H1 (cell line): ENCODE results near the gene ANO2. TPM values are rescaled to one million over a fixed set of nuclear protein-coding genes. Genes with fewer than 3 reads are reported as not detected.

Source experiments
- CTCF ChIA-PET: fragments of 300-600 bp; sonication (Branson Sonifier 250); formaldehyde crosslinking; loops from one replicate; lab custom pipeline; 2021; ENCODE audit not compliant: partially characterized antibody; lab: Charles Lee
- POLR2A ChIA-PET: fragments of 300-600 bp; sonication (Branson Sonifier 250); formaldehyde crosslinking; loops from one replicate; lab custom pipeline; 2021; ENCODE audit warnings: inconsistent platforms; ENCODE audit not compliant: partially characterized antibody; lab: Charles Lee
- DNase-seq, 2 experiments: peaks; one replicate each; pipeline versions ENCODE4 v3.0.0 to v3.0.0-alpha.2; 2010 to 2022; ENCODE audit warnings: low spot score in 2 of 2, low read depth in 1 of 2, mixed read lengths in 1 of 2
- FAIRE-seq: peaks from 2 replicates; lab custom pipeline; 2011; peaks lifted over from hg19 to GRCh38; lab: Jason Lieb, UNC
- H2AFZ ChIP-seq: 2 replicates; pipeline ENCODE4 v1.8.1; 2012; ENCODE audit warnings: low read length, inconsistent platforms
- H2AK5ac ChIP-seq: 2 replicates; pipeline ENCODE4 v1.6.1; 2013; ENCODE audit warnings: low read depth, low read length
- H2BK120ac ChIP-seq: replicated peaks from 2 replicates; pipeline ENCODE3; 2013; ENCODE audit warnings: low read depth, low read length, inconsistent platforms
- H2BK12ac ChIP-seq: 2 replicates; pipeline ENCODE4 v1.6.1; 2013; ENCODE audit warnings: low read depth, low read length
- H2BK15ac ChIP-seq: 2 replicates; pipeline ENCODE4 v1.6.1; 2013; ENCODE audit warnings: low read length
- H2BK20ac ChIP-seq: 2 replicates; pipeline ENCODE4 v1.6.1; 2013; ENCODE audit warnings: low read length
- H2BK5ac ChIP-seq: 2 replicates; pipeline ENCODE4 v1.6.1; 2013; ENCODE audit warnings: low read depth, low read length
- H3K14ac ChIP-seq: 2 replicates; pipeline ENCODE4 v1.6.1; 2013; ENCODE audit warnings: inconsistent platforms; ENCODE audit not compliant: insufficient read length
- H3K18ac ChIP-seq: 2 replicates; pipeline ENCODE4 v1.6.1; 2013; ENCODE audit warnings: low read length; ENCODE audit errors: extremely low read depth
- H3K23ac ChIP-seq: 2 replicates; pipeline ENCODE4 v1.6.1; 2013; ENCODE audit warnings: inconsistent platforms; ENCODE audit not compliant: insufficient read length
- H3K23me2 ChIP-seq: 2 replicates; pipeline ENCODE4 v1.6.1; 2013; ENCODE audit warnings: low read depth, low read length
- H3K27ac ChIP-seq: 2 replicates; pipeline ENCODE4 v1.6.1; 2011; ENCODE audit warnings: low read depth, low read length, inconsistent platforms
- H3K27me3 ChIP-seq, 4 experiments: replicated peaks in 1 of 4; 1 replicate in 1 of 4; 2 replicates in 3 of 4; pipeline versions ENCODE4 v1.6.1 to v1.8.1; 2011 to 2013; ENCODE audit warnings: low read length in 3 of 4, mild to moderate bottlenecking in 3 of 4, inconsistent platforms in 2 of 4, mixed read lengths in 2 of 4, moderate library complexity in 1 of 4; ENCODE audit not compliant: control insufficient read depth in 3 of 4, insufficient read depth in 3 of 4; ENCODE audit errors: extremely low read depth in 1 of 4
- H3K36me3 ChIP-seq, 4 experiments: 2 replicates each; pipeline versions ENCODE4 v1.6.1 to v1.8.1; 2011 to 2013; ENCODE audit warnings: mild to moderate bottlenecking in 4 of 4, low read length in 3 of 4, moderate library complexity in 2 of 4, control low read depth in 1 of 4, inconsistent platforms in 1 of 4; ENCODE audit not compliant: insufficient read depth in 4 of 4, control insufficient read depth in 2 of 4
- H3K4ac ChIP-seq: replicated peaks from 2 replicates; pipeline ENCODE3; 2013; ENCODE audit warnings: low read length, low read depth, mixed read lengths, inconsistent platforms; ENCODE audit not compliant: insufficient read length
- H3K4me1 ChIP-seq, 4 experiments: replicated peaks in 1 of 4; 1 replicate in 1 of 4; 2 replicates in 3 of 4; pipeline versions ENCODE4 v1.6.1 to v1.8.1; 2011 to 2013; ENCODE audit warnings: low read length in 3 of 4, inconsistent platforms in 2 of 4, mixed read lengths in 1 of 4; ENCODE audit not compliant: insufficient read depth in 4 of 4, control insufficient read depth in 3 of 4
- H3K4me2 ChIP-seq, 2 experiments: 2 replicates each; pipeline versions ENCODE4 v1.6.1 to v1.8.1; 2011 to 2013; ENCODE audit warnings: low read depth in 2 of 2, low read length in 2 of 2, control low read depth in 1 of 2, inconsistent platforms in 1 of 2, mild to moderate bottlenecking in 1 of 2; ENCODE audit not compliant: insufficient read depth in 1 of 2
- H3K4me3 ChIP-seq, 4 experiments: fragments of 200-600, 300-600 bp in 1 of 4; sonication (generic), shearing (Covaris generic), sonication (Bioruptor Twin) in 1 of 4; 2 replicates each; pipeline versions ENCODE4 v1.5.1 to v1.8.1; 2011 to 2016; ENCODE audit warnings: low read length in 4 of 4, low read depth in 3 of 4, control low read depth in 2 of 4, inconsistent platforms in 2 of 4, mild to moderate bottlenecking in 2 of 4, mixed read lengths in 1 of 4, moderate library complexity in 1 of 4; ENCODE audit not compliant: insufficient read depth in 2 of 4; ENCODE audit errors: extremely low read depth in 1 of 4
- H3K56ac ChIP-seq: replicated peaks from 2 replicates; pipeline ENCODE3; 2013; ENCODE audit warnings: low read depth, mild to moderate bottlenecking, mixed read lengths, low read length, inconsistent platforms; ENCODE audit not compliant: insufficient read length
- H3K79me1 ChIP-seq: 2 replicates; pipeline ENCODE4 v1.6.1; 2013; ENCODE audit warnings: low read depth, low read length, control low read depth
- H3K79me2 ChIP-seq, 2 experiments: 2 replicates each; pipeline versions ENCODE4 v1.6.1 to v1.8.1; 2012 to 2013; ENCODE audit warnings: low read length in 2 of 2, mild to moderate bottlenecking in 2 of 2, inconsistent platforms in 1 of 2; ENCODE audit not compliant: insufficient read depth in 2 of 2, control insufficient read depth in 1 of 2
- H3K9ac ChIP-seq, 4 experiments: replicated peaks in 1 of 4; 1 replicate in 1 of 4; 2 replicates in 3 of 4; pipeline versions ENCODE4 v1.6.1 to v1.8.1; 2011 to 2013; ENCODE audit warnings: low read depth in 3 of 4, low read length in 3 of 4, control low read depth in 2 of 4, mild to moderate bottlenecking in 2 of 4, moderate library complexity in 2 of 4, inconsistent platforms in 1 of 4; ENCODE audit errors: extremely low read depth in 1 of 4
- H3K9me3 ChIP-seq, 2 experiments: 2 replicates each; pipeline versions ENCODE4 v1.6.1 to v1.8.1; 2012 to 2013; ENCODE audit warnings: mild to moderate bottlenecking in 2 of 2, moderate library complexity in 2 of 2, control low read depth in 1 of 2, inconsistent platforms in 1 of 2, low read depth in 1 of 2, low read length in 1 of 2, mixed read lengths in 1 of 2; ENCODE audit not compliant: insufficient read depth in 2 of 2
- H4K20me1 ChIP-seq, 2 experiments: replicated peaks in 1 of 2; 2 replicates each; pipeline versions ENCODE3 to v1.8.1; 2011 to 2013; ENCODE audit warnings: inconsistent platforms in 2 of 2, low read length in 2 of 2, mild to moderate bottlenecking in 1 of 2; ENCODE audit not compliant: insufficient read depth in 2 of 2, control insufficient read depth in 1 of 2
- H4K5ac ChIP-seq: 2 replicates; pipeline ENCODE4 v1.6.1; 2013; ENCODE audit warnings: low read length, low read depth, mixed read lengths, inconsistent platforms; ENCODE audit not compliant: insufficient read length
- H4K8ac ChIP-seq: 2 replicates; pipeline ENCODE4 v1.8.0; 2013; ENCODE audit warnings: mild to moderate bottlenecking, moderate library complexity, low read length, inconsistent platforms; ENCODE audit not compliant: insufficient read depth; ENCODE audit errors: extremely low read depth
- H4K91ac ChIP-seq: replicated peaks from 2 replicates; pipeline ENCODE3; 2013; ENCODE audit warnings: low read length, mixed read lengths, inconsistent platforms; ENCODE audit not compliant: insufficient read length
- CEBPB ChIP-seq: IDR thresholded peaks from 2 replicates; pipeline ENCODE4 v1.6.1; 2012; ENCODE audit warnings: low read depth, low read length
- CREB1 ChIP-seq: IDR thresholded peaks from 2 replicates; pipeline ENCODE4 v1.6.1; 2012; ENCODE audit warnings: inconsistent platforms
- EGR1 ChIP-seq: IDR thresholded peaks from 2 replicates; pipeline ENCODE4 v1.6.1; 2011; ENCODE audit warnings: low read depth, low read length, borderline replicate concordance
- HDAC2 ChIP-seq, 2 experiments: fragments of 300-600 bp in 1 of 2; sonication (generic) in 1 of 2; IDR thresholded peaks; 2 replicates each; pipeline ENCODE4 v1.6.1; 2011 to 2012; ENCODE audit warnings: low read depth in 2 of 2, low read length in 2 of 2, mild to moderate bottlenecking in 2 of 2, moderate library complexity in 2 of 2, borderline replicate concordance in 1 of 2, inconsistent platforms in 1 of 2
- RBBP5 ChIP-seq: IDR thresholded peaks from 2 replicates; pipeline ENCODE4 v1.7.1; 2012; ENCODE audit warnings: low read depth, mild to moderate bottlenecking, inconsistent platforms, low read length, moderate library complexity, borderline replicate concordance
- RFX5 ChIP-seq: IDR thresholded peaks from 2 replicates; pipeline ENCODE4 v1.6.1; 2011; ENCODE audit warnings: low read depth, low read length, improper control_type of control experiment, borderline replicate concordance
- RXRA ChIP-seq: IDR thresholded peaks from 2 replicates; pipeline ENCODE4 v1.6.1; 2011; ENCODE audit warnings: low read depth, mild to moderate bottlenecking, low read length, moderate library complexity; ENCODE audit not compliant: insufficient read depth
- SUZ12 ChIP-seq: fragments of 200-600 bp; sonication (generic); IDR thresholded peaks from 2 replicates; pipeline ENCODE4 v1.6.1; 2012; ENCODE audit warnings: mild to moderate bottlenecking, inconsistent platforms, low read length, moderate library complexity, mixed read lengths
- YY1 ChIP-seq: IDR thresholded peaks from 2 replicates; pipeline ENCODE4 v1.6.1; 2011; ENCODE audit warnings: low read depth, mild to moderate bottlenecking, low read length
- WGBS, 2 experiments: shearing (Covaris generic) in 1 of 2; methylation state at CpG; one replicate each; pipeline versions ENCODE4 v1.1.6 to v1.1.7; 2013 to 2015; ENCODE audit warnings: low lambda C conversion rate in 2 of 2, mixed read lengths in 2 of 2, inconsistent platforms in 1 of 2, low coverage in 1 of 2, missing lambda C conversion rate in 1 of 2; ENCODE audit not compliant: insufficient replicate concordance in 2 of 2, insufficient coverage in 1 of 2, insufficient read length in 1 of 2; ENCODE audit errors: extremely low coverage in 1 of 2, missing lambda C conversion rate in 1 of 2; 5-methylcytosine and 5-hydroxymethylcytosine counted together
- polyA plus RNA-seq, 7 experiments: library from polyadenylated mRNA; depleted of rRNA in 3 of 7; stranded (reverse) in 5 of 7; unstranded in 2 of 7; fragments of >200 nt in 5 of 7; fragments of 200-250 nt in 2 of 7; gene quantifications; 1 replicate in 5 of 7; 2 replicates in 1 of 7; 4 replicates in 1 of 7; pipeline versions ENCODE4 v1.2.1 to v1.2.3, GENCODE V29; 2011 to 2013; ENCODE audit warnings: missing spikeins in 2 of 7, mixed read lengths in 2 of 7
- total RNA-seq: library from RNA; stranded (reverse); fragmentation: NEBNext Ultra II Directional; extraction: Animal tissue kit (Norgen Biotek cat#: 25700); gene quantifications from 2 replicates; pipeline ENCODE4 v1.2.1, GENCODE V29; 2021
- TF ChIP-seq, protein P1 (sequence below), 3 experiments: IDR thresholded peaks; 1 replicate in 2 of 3; 2 replicates in 1 of 3; pipeline versions ENCODE4 v1.5.1 to v1.6.1; 2011; ENCODE audit warnings: low read length in 3 of 3, mild to moderate bottlenecking in 3 of 3, inconsistent platforms in 2 of 3, low read depth in 1 of 3, moderate library complexity in 1 of 3; ENCODE audit not compliant: insufficient read depth in 1 of 3; ENCODE audit errors: control extremely low read depth in 1 of 3

ANO2 gene
- total and polyA plus RNA-seq, 2 of the 8 experiments (the other 6 are each of a cell fraction or from before 2014, with no cell fraction given), result 1.9 to 5.5 TPM

DNA sequence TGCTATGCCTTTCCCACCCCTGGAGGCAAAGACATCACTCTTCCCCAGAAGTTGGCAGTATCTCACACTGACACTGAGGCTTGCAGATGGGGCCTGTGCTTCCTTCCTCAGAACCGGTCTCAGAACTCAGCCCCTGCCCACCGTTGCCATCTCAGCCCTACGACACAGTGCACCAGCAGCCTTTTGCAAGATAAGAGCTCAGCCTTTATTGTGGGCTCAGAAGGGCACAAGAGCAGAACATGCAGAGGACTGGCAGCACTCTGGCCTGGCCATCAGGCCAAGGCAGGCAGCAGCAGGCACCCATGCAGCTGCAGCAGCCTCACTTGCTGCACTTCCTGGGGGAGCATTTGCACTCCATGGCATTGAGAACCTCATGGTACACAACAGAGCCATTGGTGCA lies 3.6 kb upstream of the ANO2 start:
- H2AFZ ChIP-seq, result no peak overlapping the region
- H3K23me2 ChIP-seq, result peaks cover 2% of the 10 kb centered on the region
- no peaks in the 10 kb centered on the region for H3K9me3 ChIP-seq
- H3K27me3 ChIP-seq, result peaks cover 4 to 20% (median 10%) of the 10 kb centered on the region in 4 experiments; a peak in 5 of 7 replicates
- H3K79me1 ChIP-seq, result no peaks in the 10 kb centered on the region
- H2BK5ac ChIP-seq, result 0 out of 2 replicates have a peak overlapping the region, but pooled peaks have one; percentile 11
- H4K20me1 ChIP-seq, result no peaks in the 10 kb centered on the region
- ChIA-PET CTCF (interaction anchor here (1.3 to 1.6 kb wide), 2 partner anchors 17 to 39 kb away, joined by 5 read pairs; no protein-coding TSS in a partner anchor), POLR2A (no interaction called here)
- H4K5ac ChIP-seq, result no peak overlapping the region
- DNase-seq (no peak), FAIRE-seq (no peak)
- H3K36me3 ChIP-seq, result no peaks in the 10 kb centered on the region
- H3K4ac ChIP-seq, result no peak overlapping the region
- no peak overlapping the region for H2BK20ac ChIP-seq
- no peak overlapping the region for H3K56ac ChIP-seq
- H2AK5ac ChIP-seq, result no peak overlapping the region
- no peak overlapping the region for H2BK120ac ChIP-seq
- no peaks in the 10 kb centered on the region for H3K79me2 ChIP-seq
- no peak overlapping the region for H3K27ac ChIP-seq
- H4K8ac ChIP-seq, result peak overlapping the region; percentile 38; the same call in 1 of the 2 replicates
- peaks cover 0 to 5% (median 2%) of the 10 kb centered on the region in 4 experiments; a peak in 4 of 7 replicates for H3K4me1 ChIP-seq
- no peak overlapping the region for H3K4me2 ChIP-seq
- no peak overlapping the region for H3K4me3 ChIP-seq
- no peak overlapping the region for H3K14ac ChIP-seq
- WGBS, 2 experiments, result 77% methylated on average over 3 of the region's 3 CpGs; no CpG with 5 or more reads in 1 of the 2 experiments
- H3K9ac ChIP-seq, result no peak overlapping the region
- H4K91ac ChIP-seq, result no peak overlapping the region
- H2BK15ac ChIP-seq, result no peak overlapping the region
- no peak overlapping the region for H2BK12ac ChIP-seq
- H3K23ac ChIP-seq, result no peak overlapping the region
- H3K18ac ChIP-seq, result no peak overlapping the region
- TF ChIP-seq RFX5, result no peak
- no peak for TF ChIP-seq HDAC2 (IDR thresholded peaks at IDR 0.05; ENCODE audit: borderline replicate concordance in 1 of 2, low read depth in 2 of 2, low read length in 2 of 2)
- TF ChIP-seq CEBPB, result no peak
- no peak for TF ChIP-seq RBBP5
- TF ChIP-seq SUZ12, result no peak
- no peak for TF ChIP-seq CREB1
- TF ChIP-seq RXRA, result no peak
- TF ChIP-seq EGR1, result no peak
- no peak for TF ChIP-seq YY1
- TF ChIP-seq, protein P1, sequence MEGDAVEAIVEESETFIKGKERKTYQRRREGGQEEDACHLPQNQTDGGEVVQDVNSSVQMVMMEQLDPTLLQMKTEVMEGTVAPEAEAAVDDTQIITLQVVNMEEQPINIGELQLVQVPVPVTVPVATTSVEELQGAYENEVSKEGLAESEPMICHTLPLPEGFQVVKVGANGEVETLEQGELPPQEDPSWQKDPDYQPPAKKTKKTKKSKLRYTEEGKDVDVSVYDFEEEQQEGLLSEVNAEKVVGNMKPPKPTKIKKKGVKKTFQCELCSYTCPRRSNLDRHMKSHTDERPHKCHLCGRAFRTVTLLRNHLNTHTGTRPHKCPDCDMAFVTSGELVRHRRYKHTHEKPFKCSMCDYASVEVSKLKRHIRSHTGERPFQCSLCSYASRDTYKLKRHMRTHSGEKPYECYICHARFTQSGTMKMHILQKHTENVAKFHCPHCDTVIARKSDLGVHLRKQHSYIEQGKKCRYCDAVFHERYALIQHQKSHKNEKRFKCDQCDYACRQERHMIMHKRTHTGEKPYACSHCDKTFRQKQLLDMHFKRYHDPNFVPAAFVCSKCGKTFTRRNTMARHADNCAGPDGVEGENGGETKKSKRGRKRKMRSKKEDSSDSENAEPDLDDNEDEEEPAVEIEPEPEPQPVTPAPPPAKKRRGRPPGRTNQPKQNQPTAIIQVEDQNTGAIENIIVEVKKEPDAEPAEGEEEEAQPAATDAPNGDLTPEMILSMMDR (IDR thresholded peaks at IDR 0.05; ENCODE audit: control extremely low read depth in 1 of 3, insufficient read depth in 1 of 3, low read depth in 1 of 3, low read length in 3 of 3), result no peak
